Skeletal muscle satellite cell (primary cell): ENCODE data around the gene GMDS.

Experiments used
- H3K27me3 ChIP-seq: 2 replicates; pipeline ENCODE4 v1.7.0; 2013; ENCODE audit warnings: low read length; ENCODE audit not compliant: control insufficient read depth, insufficient read depth
- H3K36me3 ChIP-seq: 2 replicates; pipeline ENCODE4 v1.7.0; 2013; ENCODE audit warnings: mild to moderate bottlenecking, control low read depth, low read length; ENCODE audit not compliant: insufficient read depth
- H3K4me1 ChIP-seq: 2 replicates; pipeline ENCODE4 v1.7.0; 2013; ENCODE audit warnings: low read length; ENCODE audit not compliant: control insufficient read depth, insufficient read depth
- H3K4me2 ChIP-seq: 2 replicates; pipeline ENCODE4 v1.7.0; 2013; ENCODE audit warnings: mild to moderate bottlenecking, low read length
- H3K4me3 ChIP-seq: 2 replicates; pipeline ENCODE4 v1.7.0; 2013; ENCODE audit warnings: low read length
- H3K9ac ChIP-seq: 2 replicates; pipeline ENCODE4 v1.7.0; 2013; ENCODE audit warnings: mild to moderate bottlenecking, low read depth, low read length, moderate library complexity
- H3K9me3 ChIP-seq: replicated peaks from 2 replicates; pipeline ENCODE4 v1.7.0; 2013; ENCODE audit warnings: mild to moderate bottlenecking, control low read depth, low read length

GMDS gene

GRCh38 chr6:1812487-1812886, 432.9 kb downstream of the GMDS start:
- Histone ChIP-seq H3K9ac (no peak overlapping the region), H3K27me3 (no peaks in the 10 kb centered on the region), H3K36me3 (no peaks in the 10 kb centered on the region), H3K9me3 (no peaks in the 10 kb centered on the region), H3K4me1 (no peaks in the 10 kb centered on the region), H3K4me3 (no peak overlapping the region), H3K4me2 (no peak overlapping the region)

- H3K4me3 ChIP-seq: no peak overlapping the region
- no peaks in the 10 kb centered on the region for H3K27me3 ChIP-seq
- H3K4me2 ChIP-seq: no peak overlapping the region
- H3K4me1 ChIP-seq: no peaks in the 10 kb centered on the region
- no peak overlapping the region for H3K9ac ChIP-seq
- no peaks in the 10 kb centered on the region for H3K36me3 ChIP-seq
- no peaks in the 10 kb centered on the region for H3K9me3 ChIP-seq
Measured at GRCh38 chr6:1812034-1812433, 433.4 kb downstream of the GMDS start.

- H3K9ac ChIP-seq: no peak overlapping the region
- H3K36me3 ChIP-seq: no peaks in the 10 kb centered on the region
- no peaks in the 10 kb centered on the region for H3K4me1 ChIP-seq
- H3K4me3 ChIP-seq: no peak overlapping the region
- no peaks in the 10 kb centered on the region for H3K9me3 ChIP-seq
- no peaks in the 10 kb centered on the region for H3K27me3 ChIP-seq
- H3K4me2 ChIP-seq: no peak overlapping the region
Measured at GRCh38 chr6:1810880-1811279, 434.5 kb downstream of the GMDS start.

- Histone ChIP-seq H3K4me2 (no peak overlapping the region), H3K4me1 (no peaks in the 10 kb centered on the region), H3K27me3 (no peaks in the 10 kb centered on the region), H3K36me3 (no peaks in the 10 kb centered on the region), H3K4me3 (no peak overlapping the region), H3K9ac (no peak overlapping the region), H3K9me3 (no peaks in the 10 kb centered on the region)
Measured at GRCh38 chr6:1809291-1809988, 436.0 kb downstream of the GMDS start.

GRCh38 chr6:1806935-1807334, 438.5 kb downstream of the GMDS start:
- H3K4me1 ChIP-seq: no peaks in the 10 kb centered on the region
- no peak overlapping the region for H3K4me2 ChIP-seq
- no peak overlapping the region for H3K9ac ChIP-seq
- no peaks in the 10 kb centered on the region for H3K9me3 ChIP-seq
- no peak overlapping the region for H3K4me3 ChIP-seq
- no peaks in the 10 kb centered on the region for H3K27me3 ChIP-seq
- H3K36me3 ChIP-seq: no peaks in the 10 kb centered on the region

GRCh38 chr6:1802491-1803395, 442.7 kb downstream of the GMDS start:
- no peaks in the 10 kb centered on the region for H3K27me3 ChIP-seq
- H3K9ac ChIP-seq: no peak overlapping the region
- H3K4me1 ChIP-seq: peaks cover 3% of the 10 kb centered on the region
- no peaks in the 10 kb centered on the region for H3K36me3 ChIP-seq
- H3K4me2 ChIP-seq: no peak overlapping the region
- no peak overlapping the region for H3K4me3 ChIP-seq
- H3K9me3 ChIP-seq: no peaks in the 10 kb centered on the region

- H3K9ac ChIP-seq: no peak overlapping the region
Measured at GRCh38 chr6:1801401-1801800, 444.0 kb downstream of the GMDS start.

GRCh38 chr6:1800845-1801244, 444.6 kb downstream of the GMDS start:
- H3K4me2 ChIP-seq: no peak overlapping the region
- H3K9ac ChIP-seq: no peak overlapping the region
- no peaks in the 10 kb centered on the region for H3K9me3 ChIP-seq
- no peaks in the 10 kb centered on the region for H3K36me3 ChIP-seq
- no peak overlapping the region for H3K4me3 ChIP-seq
- H3K4me1 ChIP-seq: peaks cover 5% of the 10 kb centered on the region
- H3K27me3 ChIP-seq: no peaks in the 10 kb centered on the region

More at GRCh38 chr6:1801401-1801800, 444.0 kb downstream of the GMDS start:
- no peaks in the 10 kb centered on the region for H3K27me3 ChIP-seq
- H3K4me3 ChIP-seq: no peak overlapping the region
- no peaks in the 10 kb centered on the region for H3K9me3 ChIP-seq
- H3K4me2 ChIP-seq: no peak overlapping the region
- no peaks in the 10 kb centered on the region for H3K36me3 ChIP-seq
- H3K4me1 ChIP-seq: peaks cover 5% of the 10 kb centered on the region

- peaks cover 5% of the 10 kb centered on the region for H3K4me1 ChIP-seq
- no peak overlapping the region for H3K4me3 ChIP-seq
- H3K36me3 ChIP-seq: no peaks in the 10 kb centered on the region
- H3K9ac ChIP-seq: no peak overlapping the region
- no peaks in the 10 kb centered on the region for H3K9me3 ChIP-seq
- H3K4me2 ChIP-seq: no peak overlapping the region
- no peaks in the 10 kb centered on the region for H3K27me3 ChIP-seq
Measured at GRCh38 chr6:1798965-1799325, 446.5 kb downstream of the GMDS start.

GRCh38 chr6:1798303-1798964, 447.0 kb downstream of the GMDS start:
- Histone ChIP-seq H3K4me2 (no peak overlapping the region), H3K9ac (no peak overlapping the region), H3K4me1 (peaks cover 5% of the 10 kb centered on the region), H3K9me3 (no peaks in the 10 kb centered on the region), H3K36me3 (no peaks in the 10 kb centered on the region), H3K27me3 (no peaks in the 10 kb centered on the region), H3K4me3 (no peak overlapping the region)

GRCh38 chr6:1797801-1798200, 447.6 kb downstream of the GMDS start:
- H3K36me3 ChIP-seq: no peaks in the 10 kb centered on the region
- no peaks in the 10 kb centered on the region for H3K9me3 ChIP-seq
- H3K4me3 ChIP-seq: no peak overlapping the region
- peaks cover 5% of the 10 kb centered on the region for H3K4me1 ChIP-seq
- H3K4me2 ChIP-seq: no peak overlapping the region
- H3K9ac ChIP-seq: no peak overlapping the region
- no peaks in the 10 kb centered on the region for H3K27me3 ChIP-seq
